Activated CD4-positive, alpha-beta T cell treated with anti-CD3 and anti-CD28 coated beads, Interleukin-2, amount 10 ng/mL, durations not matched to agents 7 days and 5 days (primary cell): Measurements from ENCODE around the gene MYMK. TPM values are rescaled to one million over a fixed set of nuclear protein-coding genes. Genes with fewer than 3 reads are reported as not detected.
"Not testable (repeated sequence)": the region's sequence is repeated elsewhere in the genome, so short reads cannot be mapped to it uniquely, and the experiment has no call there.

Source experiments
- CTCF ChIA-PET: fragments of 350-600 bp; sonication (Branson Sonifier 250); formaldehyde crosslinking; loops from one replicate; lab custom pipeline; 2021; ENCODE audit warnings: antibody characterized with exemption; lab: Charles Lee
- POLR2A ChIA-PET: fragments of 350-600 bp; sonication (Branson Sonifier 250); formaldehyde crosslinking; loops from one replicate; lab custom pipeline; 2021; ENCODE audit warnings: antibody characterized with exemption; lab: Charles Lee
- DNase-seq: peaks from one replicate; pipeline ENCODE4 v3.0.0-alpha.2; 2020
- H3K27ac Mint-ChIP-seq: one replicate; pipeline ENCODE4 v1.8.0; 2021; ENCODE audit warnings: mild to moderate bottlenecking, moderate library complexity, mixed read lengths
- H3K27me3 Mint-ChIP-seq: one replicate; pipeline ENCODE4 v1.8.0; 2021; ENCODE audit warnings: mixed read lengths
- H3K36me3 Mint-ChIP-seq: one replicate; pipeline ENCODE4 v1.8.0; 2021; ENCODE audit warnings: low read depth, mixed read lengths
- H3K4me1 Mint-ChIP-seq: one replicate; pipeline ENCODE4 v1.8.0; 2021; ENCODE audit warnings: mixed read lengths
- H3K4me3 Mint-ChIP-seq: one replicate; pipeline ENCODE4 v1.8.0; 2021; ENCODE audit warnings: mild to moderate bottlenecking, moderate library complexity, mixed read lengths
- H3K9me3 Mint-ChIP-seq: one replicate; pipeline ENCODE4 v1.8.0; 2021; ENCODE audit warnings: mixed read lengths
- total RNA-seq, 2 experiments: library from RNA; stranded (reverse); gene quantifications; one replicate each; pipeline ENCODE4 v1.2.3, GENCODE V29; 2021

The MYMK gene
- total RNA-seq, 2 experiments from 2014 or later, result not detected

GRCh38 chr9:133564451-133565116, 39.8 kb upstream of the MYMK start:
- POLR2A ChIA-PET, result no interaction called here
- Mint-ChIP-seq H3K27me3 (no peaks in the 10 kb centered on the region), H3K4me3 (no peak overlapping the region), H3K36me3 (no peaks in the 10 kb centered on the region), H3K27ac (no peak overlapping the region), H3K4me1 (no peaks in the 10 kb centered on the region), H3K9me3 (no peaks in the 10 kb centered on the region)
- DNase-seq, result no peak
- CTCF ChIA-PET, result no interaction called here

DNA sequence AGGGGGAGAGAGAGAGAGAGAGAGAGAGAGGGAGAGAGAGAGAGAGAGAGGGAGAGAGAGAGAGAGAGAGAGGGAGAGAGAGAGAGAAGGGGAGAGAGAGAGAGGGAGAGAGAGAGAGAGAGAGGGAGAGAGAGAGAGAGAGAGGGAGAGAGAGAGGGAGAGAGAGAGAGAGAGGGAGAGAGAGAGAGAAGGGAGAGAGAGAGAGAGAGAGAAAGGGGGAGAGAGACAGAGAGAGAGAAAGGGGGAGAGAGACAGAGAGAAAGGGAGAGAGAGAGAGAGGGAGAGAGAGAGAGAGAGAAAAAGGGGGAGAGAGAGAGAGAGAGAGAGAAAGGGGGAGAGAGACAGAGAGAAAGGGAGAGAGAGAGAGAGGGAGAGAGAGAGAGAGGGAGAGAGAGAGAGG, 39.1 kb upstream of the MYMK start:
- DNase-seq, H3K27ac Mint-ChIP-seq, H3K4me3 Mint-ChIP-seq, H3K9me3 Mint-ChIP-seq, H3K4me1 Mint-ChIP-seq, H3K36me3 Mint-ChIP-seq, POLR2A ChIA-PET, CTCF ChIA-PET, H3K27me3 Mint-ChIP-seq: not testable (repeated sequence)

- H3K36me3 Mint-ChIP-seq, result no peaks in the 10 kb centered on the region
- H3K4me3 Mint-ChIP-seq, result no peak overlapping the region
- POLR2A ChIA-PET, result no interaction called here
- H3K4me1 Mint-ChIP-seq, result peaks cover 4% of the 10 kb centered on the region
- no peak overlapping the region for H3K27ac Mint-ChIP-seq
- CTCF ChIA-PET, result no interaction called here
- H3K9me3 Mint-ChIP-seq, result no peaks in the 10 kb centered on the region
- H3K27me3 Mint-ChIP-seq, result no peaks in the 10 kb centered on the region
- no peak for DNase-seq
Observed at GRCh38 chr9:133563291-133563796, 38.6 kb upstream of the MYMK start.

GRCh38 chr9:133562611-133563290, 38.0 kb upstream of the MYMK start:
- POLR2A ChIA-PET, result no interaction called here
- H3K36me3 Mint-ChIP-seq, result no peaks in the 10 kb centered on the region
- H3K27ac Mint-ChIP-seq, result no peak overlapping the region
- no peaks in the 10 kb centered on the region for H3K9me3 Mint-ChIP-seq
- DNase-seq, result no peak
- H3K4me1 Mint-ChIP-seq, result peaks cover 4% of the 10 kb centered on the region
- CTCF ChIA-PET, result no interaction called here
- no peaks in the 10 kb centered on the region for H3K27me3 Mint-ChIP-seq
- H3K4me3 Mint-ChIP-seq, result no peak overlapping the region

- no peaks in the 10 kb centered on the region for H3K9me3 Mint-ChIP-seq
- ChIA-PET POLR2A (no interaction called here), CTCF (no interaction called here)
- no peak overlapping the region for H3K4me3 Mint-ChIP-seq
- H3K27ac Mint-ChIP-seq, result no peak overlapping the region
- H3K4me1 Mint-ChIP-seq, result peaks cover 4% of the 10 kb centered on the region
- no peaks in the 10 kb centered on the region for H3K36me3 Mint-ChIP-seq
- DNase-seq, result no peak
- no peaks in the 10 kb centered on the region for H3K27me3 Mint-ChIP-seq
Observed at GRCh38 chr9:133561976-133562554, 37.3 kb upstream of the MYMK start.

GRCh38 chr9:133560944-133561343, 36.2 kb upstream of the MYMK start:
- POLR2A ChIA-PET, result no interaction called here
- no peaks in the 10 kb centered on the region for H3K27me3 Mint-ChIP-seq

DNA sequence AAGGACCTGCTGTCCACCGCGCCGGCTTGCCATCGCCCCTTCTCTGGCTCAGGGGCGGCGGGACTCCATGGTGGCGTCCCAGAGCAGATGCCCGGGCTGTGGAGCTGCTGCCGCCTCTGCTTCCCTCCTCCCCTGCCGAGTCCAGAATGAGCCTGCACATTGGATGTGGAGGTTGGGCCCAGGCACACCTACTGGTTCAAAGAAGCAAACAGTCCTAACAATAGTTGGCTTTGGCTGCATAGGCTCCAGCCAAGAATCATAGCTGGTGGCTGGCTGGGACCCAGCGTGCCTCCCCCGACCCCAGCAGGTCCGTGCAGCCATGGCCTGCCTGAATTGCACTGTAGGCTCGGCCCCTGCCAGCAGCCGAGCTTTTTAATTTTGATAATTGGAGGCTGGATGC, 35.6 kb upstream of the MYMK start:
- Mint-ChIP-seq H3K36me3 (no peaks in the 10 kb centered on the region), H3K4me3 (no peak overlapping the region), H3K4me1 (peaks cover 4% of the 10 kb centered on the region), H3K27me3 (no peaks in the 10 kb centered on the region), H3K27ac (no peak overlapping the region), H3K9me3 (no peaks in the 10 kb centered on the region)
- no peak for DNase-seq
- ChIA-PET POLR2A (no interaction called here), CTCF (no interaction called here)

More at GRCh38 chr9:133560944-133561343, 36.2 kb upstream of the MYMK start:
- Mint-ChIP-seq H3K4me3 (no peak overlapping the region), H3K4me1 (peaks cover 4% of the 10 kb centered on the region), H3K27ac (no peak overlapping the region), H3K9me3 (no peaks in the 10 kb centered on the region), H3K36me3 (no peaks in the 10 kb centered on the region)
- CTCF ChIA-PET, result no interaction called here
- no peak for DNase-seq

- Mint-ChIP-seq H3K27me3 (no peaks in the 10 kb centered on the region), H3K27ac (no peak overlapping the region), H3K36me3 (no peaks in the 10 kb centered on the region), H3K4me1 (peaks cover 4% of the 10 kb centered on the region), H3K9me3 (no peaks in the 10 kb centered on the region), H3K4me3 (no peak overlapping the region)
- ChIA-PET CTCF (no interaction called here), POLR2A (no interaction called here)
- no peak for DNase-seq
Observed at GRCh38 chr9:133558191-133559126, 33.7 kb upstream of the MYMK start.

- ChIA-PET POLR2A (no interaction called here), CTCF (no interaction called here)
- Mint-ChIP-seq H3K9me3 (no peaks in the 10 kb centered on the region), H3K27ac (no peak overlapping the region), H3K4me3 (no peak overlapping the region), H3K27me3 (no peaks in the 10 kb centered on the region), H3K36me3 (no peaks in the 10 kb centered on the region), H3K4me1 (peaks cover 4% of the 10 kb centered on the region)
- DNase-seq, result no peak
Observed at GRCh38 chr9:133557581-133557980, 32.8 kb upstream of the MYMK start.

- DNase-seq, result no peak
- Mint-ChIP-seq H3K27ac (no peak overlapping the region), H3K27me3 (no peaks in the 10 kb centered on the region), H3K4me3 (no peak overlapping the region), H3K36me3 (no peaks in the 10 kb centered on the region), H3K9me3 (no peaks in the 10 kb centered on the region), H3K4me1 (peaks cover 4% of the 10 kb centered on the region)
- POLR2A ChIA-PET, result no interaction called here
- CTCF ChIA-PET, result no interaction called here
Observed at GRCh38 chr9:133556354-133556753, 31.6 kb upstream of the MYMK start.

DNA sequence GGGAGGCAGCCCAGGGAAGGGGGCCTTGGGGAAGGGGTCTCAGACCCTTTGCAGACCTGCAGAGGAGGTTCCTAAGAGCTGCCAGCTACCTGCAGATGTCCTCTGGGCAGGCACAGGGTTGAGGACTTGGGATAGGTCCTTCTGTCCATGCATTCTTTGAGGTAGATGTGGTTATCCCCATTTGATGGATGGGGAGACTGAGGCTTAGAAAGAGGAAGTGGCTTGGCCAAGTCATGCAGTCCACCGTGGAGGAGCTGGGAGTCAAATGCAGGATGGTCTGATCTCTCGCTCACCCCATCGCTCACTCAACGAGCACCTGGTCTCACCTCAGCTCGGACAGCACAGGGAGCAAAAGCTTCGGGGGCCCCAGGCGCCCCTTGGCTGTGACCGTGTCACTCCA, 30.0 kb upstream of the MYMK start:
- H3K36me3 Mint-ChIP-seq, result no peaks in the 10 kb centered on the region
- H3K4me3 Mint-ChIP-seq, result no peak overlapping the region
- ChIA-PET CTCF (interaction anchor here (0.5 kb wide), 1 partner anchor 342 kb away, joined by 3 read pairs; no protein-coding TSS in a partner anchor), POLR2A (no interaction called here)
- H3K27me3 Mint-ChIP-seq, result no peaks in the 10 kb centered on the region
- no peak overlapping the region for H3K27ac Mint-ChIP-seq
- no peak for DNase-seq
- H3K9me3 Mint-ChIP-seq, result no peaks in the 10 kb centered on the region
- H3K4me1 Mint-ChIP-seq, result peaks cover 4% of the 10 kb centered on the region

- H3K27ac Mint-ChIP-seq, result no peak overlapping the region
- DNase-seq, result no peak
- H3K9me3 Mint-ChIP-seq, result no peaks in the 10 kb centered on the region
- ChIA-PET POLR2A (no interaction called here), CTCF (no interaction called here)
- no peaks in the 10 kb centered on the region for H3K36me3 Mint-ChIP-seq
- peaks cover 4% of the 10 kb centered on the region for H3K4me1 Mint-ChIP-seq
- no peak overlapping the region for H3K4me3 Mint-ChIP-seq
- H3K27me3 Mint-ChIP-seq, result no peaks in the 10 kb centered on the region
Observed at GRCh38 chr9:133553973-133554713, 29.4 kb upstream of the MYMK start.
